ENCODE results near the gene FOXD4L5.
"Not testable (repeated sequence)": the region's sequence is repeated elsewhere in the genome, so short reads cannot be mapped to it uniquely, and the experiment has no call there.

Gene FOXD4L5

GRCh38 chr9:65285109-65285508, at the start of gene FOXD4L5:
Gene FOXD4L5 (minus strand): TSS chr9:65285209. CDS start chr9:65284377, 832 bp downstream.
- not testable (repeated sequence) for DNase-seq (ENCODE audit: low read depth); H3K4me3 ChIP-seq (ENCODE audit: low read depth, low read length)

- not testable (repeated sequence) for DNase-seq (ENCODE audit: low read depth); H3K4me3 ChIP-seq (ENCODE audit: low read depth, low read length)
Measured at GRCh38 chr9:65283943-65284342, 1.1 kb downstream of the FOXD4L5 start.

GRCh38 chr9:65282976-65283375, 2.0 kb downstream of the FOXD4L5 start:
- DNase-seq (ENCODE audit: low read depth); H3K4me3 ChIP-seq (ENCODE audit: low read depth, low read length): not testable (repeated sequence)
